ENCODE results near the gene DNAH9.

DNAH9 gene

DNA sequence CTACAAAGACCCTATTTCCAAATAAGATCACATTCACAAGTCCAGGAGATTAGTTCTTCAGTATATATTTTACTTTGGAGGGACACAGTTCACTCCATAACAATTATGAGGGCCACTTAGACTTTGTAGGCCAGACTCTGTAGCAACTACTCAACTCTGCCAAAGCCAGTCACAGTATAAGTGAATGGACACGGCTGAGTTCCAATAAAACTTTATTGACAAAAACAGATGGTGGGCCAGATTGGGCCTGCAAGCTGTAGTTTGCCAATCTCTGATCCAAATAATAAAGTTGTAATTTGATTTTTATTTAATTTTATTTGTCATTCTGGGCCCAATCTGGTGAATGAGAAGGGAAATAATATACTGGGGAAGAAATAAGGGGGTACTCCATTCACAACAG is 297.9 kb downstream of the DNAH9 start:
- DNase-seq (no peak), ATAC-seq (no peak)
- Mint-ChIP-seq H3K36me3 (ENCODE audit: low read depth) (no peaks in the 10 kb centered on the region), H3K4me1 (no peaks in the 10 kb centered on the region), H3K4me3 (no peak overlapping the region), H3K9me3 (peaks cover 5% of the 10 kb centered on the region), H3K27me3 (no peaks in the 10 kb centered on the region), H3K27ac (no peak overlapping the region)

DNA sequence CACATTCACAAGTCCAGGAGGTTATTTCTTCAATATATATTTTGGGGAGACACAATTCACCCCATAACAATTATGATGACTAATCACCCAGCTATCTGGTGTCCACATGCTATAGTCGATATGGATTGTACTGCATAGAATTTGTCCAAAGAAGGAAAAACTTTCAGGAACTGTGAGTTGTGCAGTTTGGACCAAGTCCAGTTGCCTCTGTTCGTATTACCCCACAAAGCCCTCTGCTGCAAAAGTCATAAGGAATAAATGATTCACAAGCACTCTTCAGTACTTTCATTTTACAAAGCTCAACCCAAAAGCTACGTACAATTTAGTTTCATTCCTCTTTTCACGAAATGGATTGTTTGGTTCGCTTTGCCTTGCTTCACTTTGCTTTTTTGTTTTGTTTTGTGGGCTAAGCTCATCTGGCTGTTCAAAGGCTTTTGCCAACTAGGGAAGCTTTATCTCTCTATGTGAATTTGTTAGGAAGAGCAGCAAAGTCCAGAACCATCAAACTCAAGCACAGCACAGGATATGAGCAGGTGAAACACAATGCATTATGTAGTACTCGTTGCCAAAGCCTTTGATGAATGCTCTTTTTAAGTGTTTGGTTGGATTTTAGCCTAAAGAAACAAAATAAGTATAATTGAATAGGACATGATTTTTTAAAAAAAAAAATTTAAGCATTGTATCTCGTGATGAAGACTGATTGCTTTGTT is 300.4 kb downstream of the DNAH9 start:
- Mint-ChIP-seq H3K9me3 (no peaks in the 10 kb centered on the region), H3K27ac (no peak overlapping the region), H3K4me1 (no peaks in the 10 kb centered on the region), H3K27me3 (no peaks in the 10 kb centered on the region), H3K4me3 (no peak overlapping the region), H3K36me3 (ENCODE audit: low read depth) (no peaks in the 10 kb centered on the region)
- ATAC-seq (no peak), DNase-seq (no peak)

DNA sequence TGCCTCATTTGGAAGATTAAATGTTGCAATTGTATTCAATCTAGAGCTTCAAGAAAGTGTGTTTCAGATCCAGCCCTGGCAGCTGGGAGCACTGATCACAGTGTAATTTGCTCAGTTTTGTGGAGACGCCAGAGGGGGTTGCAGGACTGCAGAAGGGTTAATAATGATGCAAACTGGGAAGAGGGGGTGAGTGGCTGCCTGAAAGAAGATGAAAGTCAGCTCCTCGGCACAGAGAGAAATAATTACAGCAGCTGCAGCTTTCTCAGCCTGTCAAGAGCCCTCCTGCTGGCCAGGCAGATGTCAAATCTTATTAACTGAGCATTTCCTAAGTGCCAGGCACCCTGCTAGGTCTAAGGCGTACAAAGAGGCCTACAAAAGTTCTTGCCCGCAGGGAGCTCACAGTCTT is 301.3 kb downstream of the DNAH9 start:
- ATAC-seq: no peak
- H3K9me3 Mint-ChIP-seq: no peaks in the 10 kb centered on the region

DNA sequence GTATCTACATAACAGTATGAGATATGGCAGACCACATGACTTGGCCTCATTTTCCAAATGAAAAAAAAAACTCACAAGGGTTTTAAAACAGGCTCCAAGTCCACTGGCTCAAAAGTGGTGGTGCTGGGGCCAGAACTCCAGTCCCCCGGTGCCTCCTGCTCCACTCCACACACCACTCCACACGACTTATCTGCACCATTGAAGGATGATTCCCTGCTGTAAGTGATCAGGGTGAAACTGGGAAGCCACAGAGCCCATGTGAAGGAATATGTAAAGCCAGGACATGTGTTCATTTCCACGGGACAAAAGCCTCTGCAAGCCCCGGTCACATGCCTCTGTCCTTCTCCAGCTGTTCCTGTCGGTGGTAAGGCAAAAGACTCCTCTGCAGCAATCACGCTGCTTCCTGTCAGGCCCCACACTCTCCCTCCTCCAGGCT is 301.8 kb downstream of the DNAH9 start:
- H3K27ac Mint-ChIP-seq: no peak overlapping the region
- ATAC-seq (no peak), DNase-seq (no peak)
- no peaks in the 10 kb centered on the region for H3K4me1 Mint-ChIP-seq
- H3K36me3 Mint-ChIP-seq (ENCODE audit: low read depth): no peaks in the 10 kb centered on the region
- H3K27me3 Mint-ChIP-seq: no peaks in the 10 kb centered on the region
- no peaks in the 10 kb centered on the region for H3K9me3 Mint-ChIP-seq
- H3K4me3 Mint-ChIP-seq: no peak overlapping the region

More for the DNA sequence above, 301.3 kb downstream of the DNAH9 start:
- Mint-ChIP-seq H3K4me3 (no peak overlapping the region), H3K27ac (no peak overlapping the region), H3K4me1 (no peaks in the 10 kb centered on the region), H3K36me3 (ENCODE audit: low read depth) (no peaks in the 10 kb centered on the region), H3K27me3 (no peaks in the 10 kb centered on the region)
- no peak for DNase-seq

GRCh38 chr17:11900655-11901054 is 302.4 kb downstream of the DNAH9 start:
- ATAC-seq: no peak

DNA sequence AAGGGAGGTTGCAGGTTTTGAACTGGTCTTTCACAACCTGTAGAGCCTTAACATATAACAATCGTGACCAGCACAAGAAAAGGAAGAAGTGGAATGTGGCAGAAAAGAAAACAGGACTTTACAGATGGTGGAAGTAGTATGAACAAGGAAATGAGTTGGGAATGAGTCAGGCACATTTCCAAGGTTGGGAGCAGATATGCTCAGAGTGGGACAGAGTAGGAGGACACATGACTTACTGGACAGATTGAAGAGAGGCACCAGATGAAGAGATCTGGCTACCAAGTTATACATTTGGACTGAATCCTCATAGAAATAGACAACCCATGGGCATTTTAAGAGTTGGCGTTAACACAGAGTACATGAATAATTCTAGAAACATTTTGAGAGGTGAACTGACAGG is 303.7 kb downstream of the DNAH9 start:
- Mint-ChIP-seq H3K9me3 (no peaks in the 10 kb centered on the region), H3K36me3 (ENCODE audit: low read depth) (no peaks in the 10 kb centered on the region), H3K27ac (no peak overlapping the region), H3K27me3 (no peaks in the 10 kb centered on the region), H3K4me1 (no peaks in the 10 kb centered on the region), H3K4me3 (no peak overlapping the region)
- DNase-seq (no peak), ATAC-seq (no peak)

More at GRCh38 chr17:11900655-11901054, 302.4 kb downstream of the DNAH9 start:
- Mint-ChIP-seq H3K27ac (no peak overlapping the region), H3K27me3 (no peaks in the 10 kb centered on the region), H3K36me3 (ENCODE audit: low read depth) (no peaks in the 10 kb centered on the region), H3K4me1 (no peaks in the 10 kb centered on the region), H3K4me3 (no peak overlapping the region), H3K9me3 (no peaks in the 10 kb centered on the region)
- no peak for DNase-seq

DNA sequence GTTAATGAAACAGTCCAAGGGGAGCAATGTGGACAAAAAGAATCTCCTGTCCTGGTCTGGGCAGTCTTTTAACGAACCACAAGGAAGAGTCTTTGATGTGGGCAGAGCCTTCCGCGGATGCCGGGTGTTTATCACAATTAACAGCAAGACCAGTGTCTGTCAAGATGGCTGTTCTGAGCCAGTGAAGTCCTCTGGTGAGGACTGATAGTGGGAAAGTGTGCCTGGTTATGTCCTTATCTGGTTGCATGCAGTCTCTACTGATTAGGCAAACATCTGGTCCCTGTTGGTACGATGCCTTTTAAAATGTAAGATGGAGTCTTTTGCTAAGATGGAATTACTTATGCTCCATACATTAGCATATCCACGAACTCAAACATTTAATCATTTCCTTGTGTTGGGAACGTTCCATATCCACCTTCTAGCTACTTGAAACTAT is 310.5 kb downstream of the DNAH9 start:
- no peaks in the 10 kb centered on the region for H3K27me3 Mint-ChIP-seq
- H3K4me1 Mint-ChIP-seq: no peaks in the 10 kb centered on the region
- no peak overlapping the region for H3K4me3 Mint-ChIP-seq
- ATAC-seq (no peak), DNase-seq (no peak)
- no peak overlapping the region for H3K27ac Mint-ChIP-seq
- H3K9me3 Mint-ChIP-seq: peaks cover 11% of the 10 kb centered on the region
- H3K36me3 Mint-ChIP-seq (ENCODE audit: low read depth): no peaks in the 10 kb centered on the region

DNA sequence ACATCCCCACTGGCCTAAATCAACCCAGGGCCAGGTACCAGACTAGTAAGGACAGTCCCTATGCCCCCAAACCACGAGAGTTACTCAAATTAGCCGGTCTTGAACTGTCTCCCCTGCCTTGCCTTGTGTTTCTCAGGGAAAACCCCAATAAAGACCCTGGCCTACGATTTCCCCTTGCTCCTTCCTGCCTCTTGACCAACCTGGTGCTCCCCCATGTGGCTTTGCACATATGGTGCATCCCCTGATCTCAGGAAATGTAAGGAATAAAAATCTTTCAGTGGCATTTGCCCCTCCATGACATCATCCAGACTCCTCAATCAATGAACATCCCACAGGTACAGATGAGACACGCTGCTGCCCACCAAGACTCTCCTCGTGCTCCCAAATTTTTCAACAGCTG is 311.1 kb downstream of the DNAH9 start:
- H3K4me3 Mint-ChIP-seq: no peak overlapping the region
- H3K27ac Mint-ChIP-seq: no peak overlapping the region
- no peaks in the 10 kb centered on the region for H3K4me1 Mint-ChIP-seq
- no peak for ATAC-seq
- DNase-seq: no peak
- H3K27me3 Mint-ChIP-seq: no peaks in the 10 kb centered on the region
- H3K36me3 Mint-ChIP-seq (ENCODE audit: low read depth): no peaks in the 10 kb centered on the region
- H3K9me3 Mint-ChIP-seq: peaks cover 11% of the 10 kb centered on the region

DNA sequence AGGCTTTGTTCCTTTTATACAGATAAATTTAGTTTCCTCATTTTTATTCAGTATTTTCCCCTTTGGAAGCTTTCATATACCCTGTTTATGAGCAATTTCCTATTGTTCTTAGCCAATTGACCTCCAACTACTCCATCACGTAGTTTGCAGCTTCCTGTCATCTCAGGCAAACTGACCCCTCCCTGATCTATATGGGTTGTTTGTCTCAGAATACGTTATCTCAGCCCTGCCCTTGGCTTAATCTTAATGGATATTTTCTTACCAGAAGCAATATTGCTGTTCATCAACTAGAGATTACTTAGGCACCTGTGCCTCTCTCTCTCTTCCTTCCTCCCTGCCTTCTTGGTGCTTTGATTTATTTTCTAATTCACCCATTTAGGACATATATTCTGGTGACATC is 317.8 kb downstream of the DNAH9 start:
- H3K9me3 Mint-ChIP-seq: peaks cover 15% of the 10 kb centered on the region
- peaks cover 6% of the 10 kb centered on the region for H3K27me3 Mint-ChIP-seq
- no peaks in the 10 kb centered on the region for H3K4me1 Mint-ChIP-seq
- no peak overlapping the region for H3K4me3 Mint-ChIP-seq
- H3K36me3 Mint-ChIP-seq (ENCODE audit: low read depth): peaks cover 1% of the 10 kb centered on the region
- H3K27ac Mint-ChIP-seq: no peak overlapping the region
- no peak for DNase-seq
- ATAC-seq: no peak

DNA sequence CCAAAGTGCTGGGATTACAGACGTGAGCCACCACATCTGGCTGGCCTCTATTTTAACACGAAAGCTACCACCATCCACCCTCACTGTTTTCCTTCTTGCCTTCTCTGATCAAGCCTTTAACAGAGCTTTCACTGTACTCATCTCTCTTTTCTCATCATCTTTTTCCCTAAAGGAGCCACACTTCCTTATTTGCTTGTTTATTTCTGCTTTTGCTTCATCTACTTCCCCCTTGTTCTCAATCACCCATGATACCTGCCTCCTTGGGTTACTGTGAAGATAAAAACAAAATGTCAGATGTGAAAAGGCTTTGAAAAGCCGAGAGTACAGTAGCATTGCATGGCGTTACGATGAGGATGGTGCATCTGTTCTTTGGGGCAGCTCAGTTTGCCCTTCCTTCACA is 319.1 kb downstream of the DNAH9 start:
- H3K36me3 Mint-ChIP-seq (ENCODE audit: low read depth): peaks cover 1% of the 10 kb centered on the region
- H3K9me3 Mint-ChIP-seq: peaks cover 10% of the 10 kb centered on the region
- H3K27me3 Mint-ChIP-seq: peaks cover 6% of the 10 kb centered on the region
- DNase-seq (no peak), ATAC-seq (no peak)
- no peaks in the 10 kb centered on the region for H3K4me1 Mint-ChIP-seq
- H3K4me3 Mint-ChIP-seq: no peak overlapping the region
- no peak overlapping the region for H3K27ac Mint-ChIP-seq

GRCh38 chr17:11921296-11921695 is 323.0 kb downstream of the DNAH9 start:
- no peaks in the 10 kb centered on the region for H3K4me1 Mint-ChIP-seq
- DNase-seq (no peak), ATAC-seq (no peak)
- no peak overlapping the region for H3K27ac Mint-ChIP-seq
- peaks cover 1% of the 10 kb centered on the region for H3K36me3 Mint-ChIP-seq (ENCODE audit: low read depth)
- H3K27me3 Mint-ChIP-seq: peaks cover 6% of the 10 kb centered on the region
- H3K4me3 Mint-ChIP-seq: no peak overlapping the region
- H3K9me3 Mint-ChIP-seq: peaks cover 10% of the 10 kb centered on the region

- H3K9me3 Mint-ChIP-seq: peaks cover 6% of the 10 kb centered on the region
- H3K27me3 Mint-ChIP-seq: peaks cover 3% of the 10 kb centered on the region
- no peak overlapping the region for H3K4me3 Mint-ChIP-seq
- ATAC-seq (no peak), DNase-seq (no peak)
- H3K27ac Mint-ChIP-seq: no peak overlapping the region
- no peaks in the 10 kb centered on the region for H3K4me1 Mint-ChIP-seq
- H3K36me3 Mint-ChIP-seq (ENCODE audit: low read depth): peaks cover 1% of the 10 kb centered on the region
Measured at GRCh38 chr17:11922638-11923037, 324.4 kb downstream of the DNAH9 start.

DNA sequence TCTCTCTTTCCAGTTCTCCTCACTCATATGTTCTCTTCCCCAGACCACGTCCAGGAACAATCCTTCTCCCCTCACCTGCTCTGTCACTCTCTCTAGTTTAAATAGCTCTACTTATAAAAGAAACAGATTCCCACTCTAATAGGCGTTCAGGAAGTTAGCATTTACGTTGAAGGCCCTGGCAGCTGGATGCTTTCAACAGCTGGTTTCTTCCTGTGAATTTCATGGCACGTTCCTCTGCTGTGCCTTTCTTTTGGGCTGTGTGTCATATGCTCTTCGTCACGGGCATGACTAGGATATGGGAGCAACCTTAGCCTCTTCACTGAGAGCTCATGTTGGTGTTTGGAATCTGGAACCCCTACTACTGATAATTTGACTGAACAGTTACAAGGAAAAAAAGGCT is 325.8 kb downstream of the DNAH9 start:
- ATAC-seq (no peak), DNase-seq (no peak)
- Mint-ChIP-seq H3K36me3 (ENCODE audit: low read depth) (no peaks in the 10 kb centered on the region), H3K27me3 (peaks cover 4% of the 10 kb centered on the region), H3K4me3 (no peak overlapping the region), H3K4me1 (no peaks in the 10 kb centered on the region), H3K27ac (no peak overlapping the region), H3K9me3 (peaks cover under 1% of the 10 kb centered on the region)

GRCh38 chr17:11925262-11926021 is 327.2 kb downstream of the DNAH9 start:
- no peaks in the 10 kb centered on the region for H3K9me3 Mint-ChIP-seq
- H3K4me1 Mint-ChIP-seq: no peaks in the 10 kb centered on the region
- ATAC-seq (no peak), DNase-seq (no peak)
- H3K4me3 Mint-ChIP-seq: no peak overlapping the region
- no peaks in the 10 kb centered on the region for H3K36me3 Mint-ChIP-seq (ENCODE audit: low read depth)
- H3K27ac Mint-ChIP-seq: no peak overlapping the region
- H3K27me3 Mint-ChIP-seq: peaks cover 8% of the 10 kb centered on the region

GRCh38 chr17:11928436-11928835 is 330.2 kb downstream of the DNAH9 start:
- Mint-ChIP-seq H3K4me1 (no peaks in the 10 kb centered on the region), H3K36me3 (ENCODE audit: low read depth) (no peaks in the 10 kb centered on the region), H3K27ac (no peak overlapping the region), H3K4me3 (no peak overlapping the region), H3K9me3 (no peaks in the 10 kb centered on the region), H3K27me3 (peaks cover 8% of the 10 kb centered on the region)
- ATAC-seq (no peak), DNase-seq (no peak)
